K562 (cell line): ENCODE results near the gene GMEB1. TPM values are rescaled to one million over a fixed set of nuclear protein-coding genes. Genes with fewer than 3 reads are reported as not detected.
A peak's percentile ranks its signal among the peaks of the same experiment; 100 is the strongest.

ENCODE experiments used
- HEY1 ChIP-seq: fragments of 250-450 bp; sonication (Bioruptor Pico); IDR thresholded peaks from 2 replicates; pipeline ENCODE4 v1.5.0; 2020; ENCODE audit warnings: mild to moderate bottlenecking, moderate library complexity, borderline replicate concordance
- KAT7 ChIP-seq: sonication (generic); formaldehyde crosslinking; IDR thresholded peaks from 2 replicates; pipeline ENCODE4 v1.8.0; 2022; ENCODE audit warnings: missing genetic modification reagents, mild to moderate bottlenecking, borderline replicate concordance
- KLF6 ChIP-seq: fragments of 250-450 bp; sonication (Bioruptor Pico); IDR thresholded peaks from 2 replicates; pipeline ENCODE4 v1.4.0; 2020; ENCODE audit warnings: mild to moderate bottlenecking, moderate library complexity, borderline replicate concordance
- NFXL1 ChIP-seq: fragments of 450-650 bp; formaldehyde crosslinking; IDR thresholded peaks from 2 replicates; pipeline ENCODE4 v1.4.0; 2021; ENCODE audit warnings: mild to moderate bottlenecking
- POLR2H ChIP-seq: IDR thresholded peaks from 2 replicates; pipeline ENCODE4 v1.6.1; 2016; ENCODE audit warnings: missing genetic modification characterization, low read depth, mild to moderate bottlenecking, control low read depth, missing compliant biosample characterization, moderate library complexity
- RHOXF2B ChIP-seq: fragments of 250-450 bp; sonication (Bioruptor Pico); conservative IDR thresholded peaks from 2 replicates; pipeline ENCODE4 v1.5.1; 2021
- SAP30 ChIP-seq: fragments of 200-600 bp; sonication (generic); IDR thresholded peaks from 2 replicates; pipeline ENCODE4 v1.6.1; 2012; ENCODE audit warnings: borderline replicate concordance, low read depth, mild to moderate bottlenecking, moderate library complexity, low read length, control low read depth, inconsistent platforms; ENCODE audit not compliant: insufficient read depth, poor library complexity, severe bottlenecking
- SMAD1 ChIP-seq: fragments of 150-350 bp; IDR thresholded peaks from 2 replicates; pipeline ENCODE4 v1.6.1; 2014; ENCODE audit warnings: low read length, low read depth; ENCODE audit not compliant: partially characterized antibody
- TGIF2 ChIP-seq: sonication (generic); formaldehyde crosslinking; IDR thresholded peaks from 2 replicates; pipeline ENCODE4 v1.8.1; 2022; ENCODE audit warnings: mild to moderate bottlenecking, missing genetic modification reagents, moderate library complexity
- ZNF24 ChIP-seq: fragments of 450-650 bp; IDR thresholded peaks from 2 replicates; pipeline ENCODE4 v1.6.1; 2016
- polyA plus RNA-seq, 8 experiments: library from polyadenylated mRNA; depleted of rRNA in 4 of 8; stranded (reverse) in 5 of 8; unstranded in 3 of 8; fragments of >200 nt; fragmentation: Nextera tagmentation in 2 of 8; fragmentation: Illumina TruSeq in 1 of 8; extraction: Ambion mirVana in 2 of 8; extraction: Trizol in 1 of 8; gene quantifications; 2 replicates each; pipeline versions ENCODE4 v1.2.1 to v1.2.3, GENCODE V29; 2011 to 2014; ENCODE audit warnings: inconsistent platforms in 1 of 8, missing spikeins in 1 of 8
- total RNA-seq, 7 experiments: library from RNA; depleted of rRNA in 6 of 7; stranded (reverse); fragments of >200 nt in 6 of 7; fragmentation: Illumina TruSeq in 2 of 7; extraction: Trizol in 2 of 7; gene quantifications; 2 replicates each; pipeline versions ENCODE4 v1.2.1 to v1.2.3, GENCODE V29; 2011 to 2021; ENCODE audit warnings: low replicate concordance in 1 of 7
- TF ChIP-seq, protein P1 (sequence below): fragments of 450-650 bp; IDR thresholded peaks from 2 replicates; pipeline ENCODE4 v1.6.1; 2016; ENCODE audit warnings: mild to moderate bottlenecking, moderate library complexity

The GMEB1 gene
- total and polyA plus RNA-seq, 9 of the 15 experiments (the other 6 are each of a cell fraction or from before 2014, with no cell fraction given): 6.6 to 17.5 (median 8.5) TPM

DNA sequence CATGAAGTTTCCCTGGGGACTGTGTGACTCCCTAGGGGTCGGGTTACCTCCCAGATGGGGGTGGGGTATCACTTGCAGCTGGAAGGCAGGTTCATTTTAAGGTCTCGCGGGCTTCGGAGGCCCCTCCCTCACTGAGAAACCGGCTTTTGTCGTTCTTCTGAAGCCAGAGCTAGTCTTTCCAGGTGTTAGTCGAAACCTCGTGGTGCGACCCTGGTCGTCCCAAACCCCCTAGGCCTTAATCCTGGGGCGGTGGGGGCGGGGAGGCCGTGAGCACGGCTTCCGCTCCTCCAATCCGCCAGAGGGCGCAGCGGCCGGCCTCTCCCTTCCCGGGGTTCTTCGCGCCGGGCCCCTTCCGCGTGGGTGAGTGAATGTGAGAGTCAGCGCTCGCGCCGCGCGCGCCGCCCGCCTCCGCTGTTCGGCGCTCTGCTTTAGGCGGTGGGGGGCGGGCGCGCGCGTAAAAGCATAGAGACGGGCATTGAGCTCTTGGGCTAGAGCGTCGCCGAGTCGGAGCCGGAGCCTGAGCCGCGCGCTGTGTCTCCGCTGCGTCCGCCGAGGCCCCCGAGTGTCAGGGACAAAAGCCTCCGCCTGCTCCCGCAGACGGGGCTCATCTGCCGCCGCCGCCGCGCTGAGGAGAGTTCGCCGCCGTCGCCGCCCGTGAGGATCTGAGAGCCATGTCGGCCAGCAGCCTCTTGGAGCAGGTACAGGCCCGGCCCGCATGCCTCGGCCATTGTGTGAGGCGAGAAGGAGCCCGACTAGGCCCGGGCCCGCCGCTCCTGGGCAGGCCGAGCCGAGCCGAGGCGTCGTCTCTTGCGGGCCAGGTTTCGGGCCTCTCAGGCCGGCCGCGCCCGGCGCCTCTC is 68.1 kb downstream of the GMEB1 start, which contains the start of gene YTHDF2 (continued):
- TF ChIP-seq ZNF24: peak; percentile 70; the same call in 1 of the 2 replicates
- TF ChIP-seq POLR2H (tag): 0 out of 2 replicates have a peak, but pooled peaks have one; percentile 60
- TF ChIP-seq KAT7 (CRISPR knock-in tag): peak; percentile 100
- TF ChIP-seq, protein P1, sequence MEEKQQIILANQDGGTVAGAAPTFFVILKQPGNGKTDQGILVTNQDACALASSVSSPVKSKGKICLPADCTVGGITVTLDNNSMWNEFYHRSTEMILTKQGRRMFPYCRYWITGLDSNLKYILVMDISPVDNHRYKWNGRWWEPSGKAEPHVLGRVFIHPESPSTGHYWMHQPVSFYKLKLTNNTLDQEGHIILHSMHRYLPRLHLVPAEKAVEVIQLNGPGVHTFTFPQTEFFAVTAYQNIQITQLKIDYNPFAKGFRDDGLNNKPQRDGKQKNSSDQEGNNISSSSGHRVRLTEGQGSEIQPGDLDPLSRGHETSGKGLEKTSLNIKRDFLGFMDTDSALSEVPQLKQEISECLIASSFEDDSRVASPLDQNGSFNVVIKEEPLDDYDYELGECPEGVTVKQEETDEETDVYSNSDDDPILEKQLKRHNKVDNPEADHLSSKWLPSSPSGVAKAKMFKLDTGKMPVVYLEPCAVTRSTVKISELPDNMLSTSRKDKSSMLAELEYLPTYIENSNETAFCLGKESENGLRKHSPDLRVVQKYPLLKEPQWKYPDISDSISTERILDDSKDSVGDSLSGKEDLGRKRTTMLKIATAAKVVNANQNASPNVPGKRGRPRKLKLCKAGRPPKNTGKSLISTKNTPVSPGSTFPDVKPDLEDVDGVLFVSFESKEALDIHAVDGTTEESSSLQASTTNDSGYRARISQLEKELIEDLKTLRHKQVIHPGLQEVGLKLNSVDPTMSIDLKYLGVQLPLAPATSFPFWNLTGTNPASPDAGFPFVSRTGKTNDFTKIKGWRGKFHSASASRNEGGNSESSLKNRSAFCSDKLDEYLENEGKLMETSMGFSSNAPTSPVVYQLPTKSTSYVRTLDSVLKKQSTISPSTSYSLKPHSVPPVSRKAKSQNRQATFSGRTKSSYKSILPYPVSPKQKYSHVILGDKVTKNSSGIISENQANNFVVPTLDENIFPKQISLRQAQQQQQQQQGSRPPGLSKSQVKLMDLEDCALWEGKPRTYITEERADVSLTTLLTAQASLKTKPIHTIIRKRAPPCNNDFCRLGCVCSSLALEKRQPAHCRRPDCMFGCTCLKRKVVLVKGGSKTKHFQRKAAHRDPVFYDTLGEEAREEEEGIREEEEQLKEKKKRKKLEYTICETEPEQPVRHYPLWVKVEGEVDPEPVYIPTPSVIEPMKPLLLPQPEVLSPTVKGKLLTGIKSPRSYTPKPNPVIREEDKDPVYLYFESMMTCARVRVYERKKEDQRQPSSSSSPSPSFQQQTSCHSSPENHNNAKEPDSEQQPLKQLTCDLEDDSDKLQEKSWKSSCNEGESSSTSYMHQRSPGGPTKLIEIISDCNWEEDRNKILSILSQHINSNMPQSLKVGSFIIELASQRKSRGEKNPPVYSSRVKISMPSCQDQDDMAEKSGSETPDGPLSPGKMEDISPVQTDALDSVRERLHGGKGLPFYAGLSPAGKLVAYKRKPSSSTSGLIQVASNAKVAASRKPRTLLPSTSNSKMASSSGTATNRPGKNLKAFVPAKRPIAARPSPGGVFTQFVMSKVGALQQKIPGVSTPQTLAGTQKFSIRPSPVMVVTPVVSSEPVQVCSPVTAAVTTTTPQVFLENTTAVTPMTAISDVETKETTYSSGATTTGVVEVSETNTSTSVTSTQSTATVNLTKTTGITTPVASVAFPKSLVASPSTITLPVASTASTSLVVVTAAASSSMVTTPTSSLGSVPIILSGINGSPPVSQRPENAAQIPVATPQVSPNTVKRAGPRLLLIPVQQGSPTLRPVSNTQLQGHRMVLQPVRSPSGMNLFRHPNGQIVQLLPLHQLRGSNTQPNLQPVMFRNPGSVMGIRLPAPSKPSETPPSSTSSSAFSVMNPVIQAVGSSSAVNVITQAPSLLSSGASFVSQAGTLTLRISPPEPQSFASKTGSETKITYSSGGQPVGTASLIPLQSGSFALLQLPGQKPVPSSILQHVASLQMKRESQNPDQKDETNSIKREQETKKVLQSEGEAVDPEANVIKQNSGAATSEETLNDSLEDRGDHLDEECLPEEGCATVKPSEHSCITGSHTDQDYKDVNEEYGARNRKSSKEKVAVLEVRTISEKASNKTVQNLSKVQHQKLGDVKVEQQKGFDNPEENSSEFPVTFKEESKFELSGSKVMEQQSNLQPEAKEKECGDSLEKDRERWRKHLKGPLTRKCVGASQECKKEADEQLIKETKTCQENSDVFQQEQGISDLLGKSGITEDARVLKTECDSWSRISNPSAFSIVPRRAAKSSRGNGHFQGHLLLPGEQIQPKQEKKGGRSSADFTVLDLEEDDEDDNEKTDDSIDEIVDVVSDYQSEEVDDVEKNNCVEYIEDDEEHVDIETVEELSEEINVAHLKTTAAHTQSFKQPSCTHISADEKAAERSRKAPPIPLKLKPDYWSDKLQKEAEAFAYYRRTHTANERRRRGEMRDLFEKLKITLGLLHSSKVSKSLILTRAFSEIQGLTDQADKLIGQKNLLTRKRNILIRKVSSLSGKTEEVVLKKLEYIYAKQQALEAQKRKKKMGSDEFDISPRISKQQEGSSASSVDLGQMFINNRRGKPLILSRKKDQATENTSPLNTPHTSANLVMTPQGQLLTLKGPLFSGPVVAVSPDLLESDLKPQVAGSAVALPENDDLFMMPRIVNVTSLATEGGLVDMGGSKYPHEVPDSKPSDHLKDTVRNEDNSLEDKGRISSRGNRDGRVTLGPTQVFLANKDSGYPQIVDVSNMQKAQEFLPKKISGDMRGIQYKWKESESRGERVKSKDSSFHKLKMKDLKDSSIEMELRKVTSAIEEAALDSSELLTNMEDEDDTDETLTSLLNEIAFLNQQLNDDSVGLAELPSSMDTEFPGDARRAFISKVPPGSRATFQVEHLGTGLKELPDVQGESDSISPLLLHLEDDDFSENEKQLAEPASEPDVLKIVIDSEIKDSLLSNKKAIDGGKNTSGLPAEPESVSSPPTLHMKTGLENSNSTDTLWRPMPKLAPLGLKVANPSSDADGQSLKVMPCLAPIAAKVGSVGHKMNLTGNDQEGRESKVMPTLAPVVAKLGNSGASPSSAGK: peak; percentile 83
- TF ChIP-seq HEY1 (CRISPR knock-in tag): no peak
- no peak for TF ChIP-seq NFXL1 (CRISPR knock-in tag)
- TF ChIP-seq RHOXF2B (CRISPR knock-in tag): 0 out of 2 replicates have a peak, but pooled peaks have one; percentile 12
- TF ChIP-seq KLF6 (CRISPR knock-in tag): peak; percentile 3; the same call in 1 of the 2 replicates
- TF ChIP-seq SAP30: peak; percentile 70
- peak; percentile 74; the same call in 1 of the 2 replicates for TF ChIP-seq TGIF2
- peak; percentile 59 for TF ChIP-seq SMAD1
